HG03439 (cell line): ENCODE data around the gene NPEPPS.

Experiments used
- ATAC-seq: cut with Tn5 transposase; IDR thresholded peaks from one replicate; pipeline ENCODE4 v1.9.1; 2021; ENCODE audit warnings: mild to moderate bottlenecking, moderate library complexity; ENCODE audit not compliant: unreplicated experiment

The NPEPPS gene

DNA sequence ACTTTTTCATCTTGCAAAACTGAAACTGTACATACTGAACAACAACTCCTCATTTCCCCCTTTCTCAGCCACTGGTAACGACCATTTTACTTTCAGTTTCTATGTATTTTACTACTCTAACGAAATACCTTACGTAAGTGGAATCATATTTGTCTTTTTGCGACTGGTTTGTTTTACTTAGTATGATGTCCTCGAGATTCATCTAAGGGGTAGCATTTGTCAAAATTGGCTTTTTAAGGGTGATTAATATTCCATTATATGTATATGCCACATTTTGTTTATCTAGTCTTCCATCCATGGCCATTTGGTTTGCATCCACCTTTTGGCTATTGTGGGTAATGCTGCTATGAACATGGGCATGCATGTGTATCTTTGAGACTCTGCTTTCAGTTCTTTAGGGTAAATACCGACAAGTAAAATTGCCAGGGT is 129.2 kb downstream of the NPEPPS start:
- peak; percentile 41 for ATAC-seq

DNA sequence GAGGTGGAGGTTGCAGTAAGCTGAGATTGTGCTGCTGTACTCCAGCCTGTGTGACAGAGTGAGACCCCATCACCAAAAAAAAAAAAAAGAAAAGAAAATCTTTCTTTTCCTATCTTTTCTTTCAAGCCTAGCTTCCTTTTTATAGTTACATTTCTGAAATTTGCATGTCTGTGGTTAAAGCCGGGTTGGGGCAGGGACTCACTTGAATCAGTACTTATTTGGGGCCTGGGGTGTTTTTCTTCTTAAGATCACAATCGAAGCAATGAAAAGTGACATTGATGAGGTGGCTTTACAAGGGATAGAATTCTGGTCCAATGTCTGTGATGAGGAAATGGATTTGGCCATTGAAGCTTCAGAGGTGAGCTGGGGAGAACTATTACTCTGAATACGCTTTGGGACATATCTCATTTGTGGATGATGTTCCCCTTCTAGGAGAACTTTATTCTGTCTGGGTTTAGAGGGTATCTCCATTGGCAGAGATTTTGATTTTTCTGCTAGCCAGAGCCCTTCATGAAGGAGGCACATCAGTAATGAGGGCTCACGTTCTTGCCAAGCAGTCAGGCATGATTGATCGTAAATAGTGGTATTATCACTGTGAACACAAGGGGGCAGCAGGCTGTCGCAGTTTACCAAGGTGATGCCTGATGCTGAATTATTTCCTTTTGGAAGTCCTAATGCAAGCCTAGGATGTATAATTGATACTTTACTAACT is 133.2 kb downstream of the NPEPPS start:
- ATAC-seq: no peak

DNA sequence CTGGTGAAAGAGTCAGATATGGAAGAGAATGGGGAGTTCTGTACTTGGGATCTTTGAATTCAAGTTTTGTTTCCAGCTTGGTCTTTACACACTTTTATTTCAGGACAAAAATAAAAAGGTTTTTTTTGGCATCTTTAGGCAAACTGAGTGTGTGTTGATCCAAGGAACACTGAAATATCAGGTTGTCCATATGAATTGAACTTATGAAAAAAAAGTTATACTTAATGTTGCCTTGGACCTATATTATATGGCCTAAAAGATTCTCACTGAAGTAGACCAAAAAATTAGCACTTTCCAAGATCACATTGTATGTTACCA is 133.7 kb downstream of the NPEPPS start:
- ATAC-seq: no peak

DNA sequence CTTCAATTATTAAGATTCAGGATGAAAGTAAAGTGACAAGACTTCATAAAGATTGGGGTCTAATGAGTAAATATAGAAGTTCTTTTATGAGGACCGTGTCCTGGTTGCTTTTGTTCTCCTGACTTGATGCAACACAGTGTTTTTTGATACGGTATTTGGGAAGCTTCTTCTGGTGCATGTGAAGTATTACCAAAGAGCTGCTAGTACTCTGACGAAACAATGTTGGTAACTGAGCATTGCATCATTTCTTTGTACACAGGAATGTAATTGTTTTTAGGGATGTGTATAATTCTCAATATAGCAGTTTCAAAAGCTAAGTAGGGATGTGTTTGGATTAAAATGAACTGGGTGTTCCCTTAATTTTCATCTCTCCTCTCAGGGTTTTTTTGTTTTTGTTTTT is 134.7 kb downstream of the NPEPPS start:
- ATAC-seq: no peak

DNA sequence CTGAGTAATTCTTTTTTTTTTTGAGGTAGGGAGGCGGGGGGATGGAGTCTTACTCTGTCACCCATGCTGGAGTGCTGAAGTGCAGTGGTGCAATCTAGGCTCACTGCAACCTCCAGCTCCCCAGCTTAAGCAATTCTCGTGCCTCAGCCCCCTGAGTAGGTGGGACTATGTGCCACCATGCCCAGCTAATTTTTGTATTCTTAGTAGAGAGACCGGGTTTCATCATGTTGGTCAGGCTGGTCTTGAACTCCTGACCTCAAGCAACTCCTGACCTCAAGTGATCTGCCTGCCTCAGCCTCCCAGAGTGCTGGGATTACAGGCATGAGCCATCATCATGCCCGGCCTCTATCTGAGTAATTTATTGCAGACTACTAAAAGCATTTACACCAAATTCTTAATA is 138.2 kb downstream of the NPEPPS start:
- no peak for ATAC-seq

DNA sequence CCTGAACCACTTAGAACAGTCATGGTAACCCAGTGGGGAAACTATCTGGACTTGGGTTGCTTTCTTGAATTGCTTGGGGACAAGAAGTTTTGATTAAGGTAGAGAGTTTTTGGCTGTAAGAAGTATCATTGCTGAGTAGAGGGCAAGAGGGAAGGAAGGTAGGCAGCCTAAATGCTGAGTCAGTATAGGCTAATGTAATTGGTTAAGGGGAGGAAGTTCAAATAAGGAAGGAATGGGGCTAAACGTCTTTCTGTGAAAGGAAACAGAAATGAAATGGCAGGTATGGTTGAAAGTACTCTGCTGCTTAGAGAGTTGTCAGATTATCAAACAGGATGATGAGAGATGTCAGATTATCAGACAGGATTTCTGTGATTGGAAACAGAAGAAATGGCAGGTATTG is 139.2 kb downstream of the NPEPPS start:
- no peak for ATAC-seq
